Endodermal cell (in vitro differentiated cells): ENCODE results near the gene ILKAP. TPM values are rescaled to one million over a fixed set of nuclear protein-coding genes. Genes with fewer than 3 reads are reported as not detected.

Source experiments
- DNase-seq: peaks from one replicate; pipeline ENCODE4 v3.0.0-alpha.2; 2017
- H3K27ac ChIP-seq: 2 replicates; pipeline ENCODE4 v1.5.1; 2013; ENCODE audit warnings: mild to moderate bottlenecking, low read depth, low read length, moderate library complexity
- H3K27me3 ChIP-seq: 2 replicates; pipeline ENCODE4 v1.6.1; 2013; ENCODE audit warnings: mild to moderate bottlenecking, low read length, moderate library complexity; ENCODE audit not compliant: insufficient read depth, control insufficient read depth, poor library complexity, severe bottlenecking
- H3K36me3 ChIP-seq: 2 replicates; pipeline ENCODE4 v1.7.0; 2013; ENCODE audit warnings: mild to moderate bottlenecking, low read length, moderate library complexity; ENCODE audit not compliant: control insufficient read depth, insufficient read depth
- H3K4me1 ChIP-seq: one replicate; pipeline ENCODE4 v1.7.0; 2013; ENCODE audit warnings: low read length; ENCODE audit not compliant: control insufficient read depth, insufficient read depth
- H3K4me3 ChIP-seq: 2 replicates; pipeline ENCODE4 v1.5.1; 2013; ENCODE audit warnings: mild to moderate bottlenecking, low read length, moderate library complexity
- H3K9ac ChIP-seq: 2 replicates; pipeline ENCODE4 v1.6.1; 2013; ENCODE audit warnings: mild to moderate bottlenecking, low read length, moderate library complexity; ENCODE audit not compliant: poor library complexity, severe bottlenecking; ENCODE audit errors: extremely low read depth
- H3K9me3 ChIP-seq: 2 replicates; pipeline ENCODE4 v1.6.1; 2013; ENCODE audit warnings: mild to moderate bottlenecking, low read length, moderate library complexity; ENCODE audit not compliant: control insufficient read depth
- H3K27ac Mint-ChIP-seq: 2 replicates; pipeline ENCODE4 v1.8.0; 2020; ENCODE audit warnings: mixed read lengths
- H3K27me3 Mint-ChIP-seq: 2 replicates; pipeline ENCODE4 v1.8.0; 2021; ENCODE audit warnings: mild to moderate bottlenecking, mixed read lengths; ENCODE audit not compliant: insufficient read depth
- H3K36me3 Mint-ChIP-seq: 2 replicates; pipeline ENCODE4 v1.8.0; 2020; ENCODE audit warnings: low read depth, mixed read lengths
- H3K4me1 Mint-ChIP-seq: 2 replicates; pipeline ENCODE4 v1.8.0; 2020; ENCODE audit warnings: mixed read lengths
- H3K4me3 Mint-ChIP-seq: 2 replicates; pipeline ENCODE4 v1.8.0; 2020; ENCODE audit warnings: mild to moderate bottlenecking, moderate library complexity, mixed read lengths
- H3K9me3 Mint-ChIP-seq: 2 replicates; pipeline ENCODE4 v1.8.0; 2020; ENCODE audit warnings: mild to moderate bottlenecking, mixed read lengths
- CTCF ChIP-seq: fragments of 200-600 bp; sonication (generic); conservative IDR thresholded peaks from 2 replicates; pipeline ENCODE4 v1.5.0; 2021; ENCODE audit warnings: antibody characterized with exemption, mild to moderate bottlenecking
- WGBS, 2 experiments: methylation state at CpG; one replicate each; pipeline versions ENCODE4 v1.1.5 to v1.1.7; 2013; ENCODE audit warnings: missing lambda C conversion rate in 2 of 2, mixed read lengths in 1 of 2; ENCODE audit not compliant: insufficient coverage in 1 of 2, insufficient read length in 1 of 2; 5-methylcytosine and 5-hydroxymethylcytosine counted together
- total RNA-seq, 2 donors: library from RNA; stranded (reverse); fragmentation: NEBNext Ultra II Directional in 1 of 2; extraction: Animal tissue kit (Norgen Biotek cat#: 25700) in 1 of 2; gene quantifications; 2 replicates in 1 of 2; 3 replicates in 1 of 2; pipeline ENCODE4 v1.2.1, GENCODE V29; 2021

The ILKAP gene
- total RNA-seq, 2 donors from 2014 or later = 40.9 to 46.4 TPM

DNA sequence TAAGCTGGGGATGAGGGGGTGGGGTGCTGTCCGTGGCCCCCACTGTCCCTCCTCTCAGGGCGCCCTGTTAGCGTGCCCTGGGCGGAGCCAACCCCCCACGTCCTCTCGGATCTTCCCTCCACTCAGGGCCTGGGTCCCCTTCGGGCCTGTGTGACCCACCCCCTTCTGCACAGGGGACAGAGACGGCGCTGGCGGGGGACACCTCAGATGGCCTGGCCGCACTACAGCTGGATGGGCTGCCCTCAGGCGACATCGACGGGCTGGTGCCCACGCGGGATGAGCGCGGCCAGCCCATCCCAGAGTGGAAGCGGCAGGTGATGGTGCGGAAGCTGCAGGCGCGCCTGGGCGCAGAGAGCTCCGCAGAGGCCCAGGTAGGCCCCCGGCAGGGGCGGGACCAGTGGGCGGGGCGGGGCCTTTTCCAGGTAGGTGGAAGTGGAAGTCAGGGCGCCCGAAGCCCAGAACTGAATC is 74.9 kb downstream of the ILKAP start:
- no peak overlapping the region for H3K27ac Mint-ChIP-seq
- Histone ChIP-seq H3K27ac (no peak overlapping the region), H3K27me3 (no peaks in the 10 kb centered on the region), H3K9ac (no peak overlapping the region), H3K4me3 (no peak overlapping the region), H3K9me3 (no peaks in the 10 kb centered on the region), H3K36me3 (no peaks in the 10 kb centered on the region), H3K4me1 (no peaks in the 10 kb centered on the region)
- peak; percentile 86 for DNase-seq
- WGBS, 2 experiments = 91 to 100% methylated on average over 9 to 30 of the region's 30 CpGs
- H3K4me3 Mint-ChIP-seq = no peak overlapping the region
- H3K27me3 Mint-ChIP-seq = no peaks in the 10 kb centered on the region
- H3K9me3 Mint-ChIP-seq = no peaks in the 10 kb centered on the region
- H3K4me1 Mint-ChIP-seq = no peaks in the 10 kb centered on the region
- TF ChIP-seq CTCF = no peak
- no peaks in the 10 kb centered on the region for H3K36me3 Mint-ChIP-seq

DNA sequence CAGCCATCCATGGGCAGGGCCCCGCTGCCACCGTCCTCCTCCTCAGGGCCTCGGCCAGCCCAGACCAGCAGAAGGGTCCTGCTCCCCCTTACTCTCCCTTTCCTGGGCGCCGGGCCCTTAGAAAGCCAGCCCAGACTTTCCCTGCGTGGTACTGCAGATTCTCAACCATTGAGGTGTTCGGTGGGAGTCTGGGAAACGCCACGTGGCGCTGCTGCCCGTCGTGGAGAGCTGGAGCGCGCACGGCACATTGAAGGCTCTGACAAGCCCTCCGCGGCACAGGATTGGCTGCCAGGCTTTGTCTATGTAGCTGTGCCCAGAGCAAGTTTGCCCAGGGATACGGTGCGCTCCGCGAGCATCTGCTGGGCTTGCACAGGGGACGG is 75.4 kb downstream of the ILKAP start:
- no peak for TF ChIP-seq CTCF
- 95 to 97% methylated on average over 17 to 22 of the region's 22 CpGs for WGBS, 2 experiments
- Histone ChIP-seq H3K4me3 (no peak overlapping the region), H3K9me3 (no peaks in the 10 kb centered on the region), H3K9ac (no peak overlapping the region), H3K27me3 (no peaks in the 10 kb centered on the region), H3K36me3 (no peaks in the 10 kb centered on the region), H3K4me1 (no peaks in the 10 kb centered on the region), H3K27ac (no peak overlapping the region)
- H3K9me3 Mint-ChIP-seq = no peaks in the 10 kb centered on the region
- no peak overlapping the region for H3K4me3 Mint-ChIP-seq
- H3K36me3 Mint-ChIP-seq = no peaks in the 10 kb centered on the region
- no peaks in the 10 kb centered on the region for H3K27me3 Mint-ChIP-seq
- no peaks in the 10 kb centered on the region for H3K4me1 Mint-ChIP-seq
- DNase-seq = no peak
- H3K27ac Mint-ChIP-seq = no peak overlapping the region

GRCh38 chr2:238127165-238128060 is 76.1 kb downstream of the ILKAP start:
- no peak for TF ChIP-seq CTCF
- Mint-ChIP-seq H3K4me3 (no peak overlapping the region), H3K27me3 (no peaks in the 10 kb centered on the region), H3K36me3 (no peaks in the 10 kb centered on the region), H3K27ac (no peak overlapping the region), H3K4me1 (no peaks in the 10 kb centered on the region), H3K9me3 (no peaks in the 10 kb centered on the region)
- Histone ChIP-seq H3K4me3 (no peak overlapping the region), H3K4me1 (no peaks in the 10 kb centered on the region), H3K9me3 (no peaks in the 10 kb centered on the region), H3K36me3 (no peaks in the 10 kb centered on the region), H3K27me3 (no peaks in the 10 kb centered on the region), H3K9ac (no peak overlapping the region), H3K27ac (no peak overlapping the region)
- peak; percentile 55 for DNase-seq
- 79 to 84% methylated on average over 20 to 36 of the region's 36 CpGs for WGBS, 2 experiments
